Heart right ventricle (tissue), 16 donors: ENCODE data around the gene CAPZB. TPM values are rescaled to one million over a fixed set of nuclear protein-coding genes. Genes with fewer than 3 reads are reported as not detected.
A peak's percentile ranks its signal among the peaks of the same experiment; 100 is the strongest.

ENCODE experiments used
- ATAC-seq, 8 donors: fragments of 200-7000 bp; cut with Tn5 transposase; one replicate each; pipeline ENCODE4 v1.9.1; 2020; ENCODE audit warnings: mild to moderate bottlenecking in 8 of 8, moderate library complexity in 8 of 8, moderate number of reproducible peaks in 1 of 8
- DNase-seq, 2 donors: peaks; one replicate each; pipeline ENCODE4 v3.0.0-alpha.2; 2020
- H3K27ac ChIP-seq, 10 donors: fragments of 200-600 bp; sonication (generic) in 2 of 10; one replicate each; pipeline versions ENCODE4 v1.5.0 to v1.8.0; 2020 to 2022; ENCODE audit warnings: mild to moderate bottlenecking in 3 of 10
- H3K27me3 ChIP-seq, 7 donors: fragments of 200-600 bp; one replicate each; pipeline ENCODE4 v1.8.0; 2021 to 2022; ENCODE audit warnings: mild to moderate bottlenecking in 2 of 7
- H3K36me3 ChIP-seq, 9 donors: fragments of 200-600 bp; sonication (generic) in 1 of 9; one replicate each; pipeline versions ENCODE4 v1.5.0 to v1.8.0; 2020 to 2022; ENCODE audit warnings: mild to moderate bottlenecking in 2 of 9
- H3K4me1 ChIP-seq, 9 donors: fragments of 200-600 bp; sonication (generic) in 1 of 9; one replicate each; pipeline versions ENCODE4 v1.5.0 to v1.8.0; 2020 to 2022; ENCODE audit warnings: mild to moderate bottlenecking in 4 of 9
- H3K4me3 ChIP-seq, 10 donors: fragments of 200-600 bp; sonication (generic) in 2 of 10; one replicate each; pipeline versions ENCODE4 v1.5.0 to v1.8.0; 2020 to 2022; ENCODE audit warnings: mild to moderate bottlenecking in 7 of 10, moderate library complexity in 2 of 10
- H3K9me3 ChIP-seq, 11 donors: fragments of 200-600 bp in 10 of 11; sonication (generic) in 2 of 11; one replicate each; pipeline versions ENCODE4 v1.5.0 to v1.8.0; 2013 to 2022; ENCODE audit warnings: mild to moderate bottlenecking in 2 of 11, control low read depth in 1 of 11, moderate library complexity in 1 of 11
- WGBS, 2 donors: extraction: QIAGEN DNeasy Blood & Tissue Kit; methylation state at CpG; one replicate each; pipeline ENCODE4 v1.1.7; 2013; ENCODE audit warnings: inconsistent platforms in 1 of 2; 5-methylcytosine and 5-hydroxymethylcytosine counted together
- intact Hi-C, 10 donors: fragments of 100-400 bp; cut with DNase I; formaldehyde crosslinking; loops; one replicate each; pipeline versions ENCODE4 v1.11.1 to v1.14.2; 2022
- polyA plus RNA-seq, 2 donors: library from polyadenylated mRNA; stranded (reverse); fragments of 200-250 nt; gene quantifications; one replicate each; pipeline ENCODE4 v1.2.3, GENCODE V29; 2013
- total RNA-seq, 10 donors: library from RNA; stranded (reverse); fragmentation: NEBNext Ultra II Directional in 3 of 10; extraction: Animal tissue kit (Norgen Biotek cat#: 25700) in 3 of 10; gene quantifications; one replicate each; pipeline versions ENCODE4 v1.2.1 to v1.2.4, GENCODE V29; 2021 to 2023
- TF ChIP-seq, protein P1 (sequence below), 9 donors: fragments of 200-600 bp; sonication (generic) in 2 of 9; IDR thresholded peaks; one replicate each; pipeline versions ENCODE4 v1.5.0 to v1.8.0; 2021 to 2022; ENCODE audit warnings: antibody characterized with exemption in 9 of 9, mild to moderate bottlenecking in 5 of 9, moderate library complexity in 1 of 9
- donor health status: Arrhythmogenic right ventricular cardiomyopathy.
- donor health status: ischemic (EF 13 %, LVEDD 7.1; RV severe dilation, severe dysfunction).
- donor health status: healthy with polysubstance abuse.
- donor health status: DM: no; HTN: yes; CAD: no.
- donor health status: DM: no; HTN: no; CAD: no.
- donor health status: ischemic (EF 25% LVEDD 6.9; RV normal size, moderate dysfunction).
- donor health status: ischemic (EF 25% LVEDD 5.7; RV mildly dilated, moderate dysfunction).
- donor health status: healthy.
- donor health status: DM: yes; HTN: yes; CAD: no.
- donor health status: Ischemic cardiomyopathy.
- donor health status: ischemic (EF 35%, LVEDD 5.7; RV mildly dilated, moderate dysfunction).
- donor health status: nonischemic (EF 11% LVEDD 7.7; RV severe dilation, severe dysfunction).
- donor health status: DM: yes; HTN: yes; CAD: no.
- donor health status: PGD.
- donor health status: ischemic (EF 29% LVEDD 5.4; RV normal size, mild dysfunction).
- donor health status: nonischemic (EF 23%, LVEDD 6.1; RV moderate dilation, normal function).

CAPZB gene
- total and polyA plus RNA-seq, 12 donors: 158 to 307 (median 228) TPM

- intact Hi-C loops: no loop called here
- H3K9me3 ChIP-seq: no peaks in the 10 kb centered on the region
- 57 to 60% methylated on average over 9 of the region's 9 CpGs for WGBS, 2 donors
- ATAC-seq (no peak), DNase-seq (no peak)
- no peak overlapping the region for H3K4me3 ChIP-seq
- no peaks in the 10 kb centered on the region for H3K27me3 ChIP-seq
- peaks cover 52 to 100% (median 91%) of the 10 kb centered on the region in 9 donors for H3K4me1 ChIP-seq
- peaks cover 0 to 10% (median 0%) of the 10 kb centered on the region in 9 donors for H3K36me3 ChIP-seq
- TF ChIP-seq, protein P1, sequence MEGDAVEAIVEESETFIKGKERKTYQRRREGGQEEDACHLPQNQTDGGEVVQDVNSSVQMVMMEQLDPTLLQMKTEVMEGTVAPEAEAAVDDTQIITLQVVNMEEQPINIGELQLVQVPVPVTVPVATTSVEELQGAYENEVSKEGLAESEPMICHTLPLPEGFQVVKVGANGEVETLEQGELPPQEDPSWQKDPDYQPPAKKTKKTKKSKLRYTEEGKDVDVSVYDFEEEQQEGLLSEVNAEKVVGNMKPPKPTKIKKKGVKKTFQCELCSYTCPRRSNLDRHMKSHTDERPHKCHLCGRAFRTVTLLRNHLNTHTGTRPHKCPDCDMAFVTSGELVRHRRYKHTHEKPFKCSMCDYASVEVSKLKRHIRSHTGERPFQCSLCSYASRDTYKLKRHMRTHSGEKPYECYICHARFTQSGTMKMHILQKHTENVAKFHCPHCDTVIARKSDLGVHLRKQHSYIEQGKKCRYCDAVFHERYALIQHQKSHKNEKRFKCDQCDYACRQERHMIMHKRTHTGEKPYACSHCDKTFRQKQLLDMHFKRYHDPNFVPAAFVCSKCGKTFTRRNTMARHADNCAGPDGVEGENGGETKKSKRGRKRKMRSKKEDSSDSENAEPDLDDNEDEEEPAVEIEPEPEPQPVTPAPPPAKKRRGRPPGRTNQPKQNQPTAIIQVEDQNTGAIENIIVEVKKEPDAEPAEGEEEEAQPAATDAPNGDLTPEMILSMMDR (IDR thresholded peaks at IDR 0.05): no peak
- peak overlapping the region in 7 of 10 donors; percentile 25 to 90 (median 50) for H3K27ac ChIP-seq
Observed at GRCh38 chr1:19456968-19457441, 28.3 kb downstream of the CAPZB start.

- no peaks in the 10 kb centered on the region for H3K27me3 ChIP-seq
- H3K9me3 ChIP-seq: no peaks in the 10 kb centered on the region
- H3K36me3 ChIP-seq: no peaks in the 10 kb centered on the region
- WGBS, 2 donors: 78 to 85% methylated on average over 8 of the region's 8 CpGs
- TF ChIP-seq, protein P1 (IDR thresholded peaks at IDR 0.05): no peak
- peaks cover 60 to 100% (median 93%) of the 10 kb centered on the region in 9 donors for H3K4me1 ChIP-seq
- ATAC-seq (no peak), DNase-seq (no peak)
- no peak overlapping the region for H3K4me3 ChIP-seq
- peak overlapping the region in 9 of 10 donors; percentile 6 to 90 (median 53) for H3K27ac ChIP-seq
- intact Hi-C loops: no loop called here
Observed at GRCh38 chr1:19455353-19455752, 30.0 kb downstream of the CAPZB start.

DNA sequence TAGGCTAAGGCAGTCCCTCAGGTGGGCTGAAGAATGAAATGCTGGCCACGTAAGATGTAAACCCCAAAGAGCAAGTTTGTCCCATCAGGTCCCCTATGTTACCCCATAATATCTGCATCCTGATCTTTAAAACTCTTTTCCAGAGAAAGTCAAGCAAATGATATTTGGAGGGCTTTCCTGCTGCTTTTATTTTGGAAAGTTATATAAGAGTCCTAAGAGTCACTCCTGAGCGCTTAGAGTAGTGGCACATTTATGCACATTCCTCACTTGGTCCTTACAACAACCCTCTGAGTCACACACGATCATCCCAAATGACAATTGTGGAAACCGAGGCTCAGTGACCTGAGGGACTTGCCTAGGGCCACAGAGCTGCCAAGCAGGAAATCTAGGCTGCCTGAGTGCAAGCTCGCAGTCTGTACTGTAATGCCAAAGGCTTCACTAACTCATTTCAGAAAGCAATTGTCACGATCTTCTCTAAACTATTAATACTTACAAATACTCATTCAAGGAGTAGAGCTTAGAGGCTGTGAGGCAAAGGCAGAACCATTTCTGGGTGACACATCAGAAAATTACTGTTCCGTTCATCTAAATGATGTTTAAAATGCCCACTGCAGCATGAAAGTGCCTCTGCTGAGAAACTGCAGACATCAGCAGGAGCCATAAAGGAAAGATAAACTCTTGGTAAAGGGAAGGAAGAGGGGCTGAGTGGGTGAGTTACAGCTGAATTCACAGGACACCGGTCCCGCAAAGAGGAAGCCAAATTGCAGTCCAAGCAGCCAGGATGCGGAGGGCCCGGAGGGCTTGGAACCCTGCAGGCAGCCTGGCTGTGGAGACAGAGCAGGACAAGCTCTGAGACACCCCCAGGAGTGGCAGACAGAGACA lies 30.8 kb downstream of the CAPZB start:
- Histone ChIP-seq H3K4me3 (no peak overlapping the region), H3K27me3 (no peaks in the 10 kb centered on the region), H3K36me3 (no peaks in the 10 kb centered on the region), H3K9me3 (no peaks in the 10 kb centered on the region), H3K4me1 (peaks cover 62 to 100% (median 100%) of the 10 kb centered on the region in 9 donors), H3K27ac (peak overlapping the region in 9 of 10 donors; percentile 25 to 90 (median 53))
- 54% methylated on average over 11 of the region's 11 CpGs for WGBS, 2 donors
- DNase-seq (no peak), ATAC-seq (peak in 6 of 8 donors; percentile 9 to 54 (median 19))
- intact Hi-C loops: no loop called here
- TF ChIP-seq, protein P1 (IDR thresholded peaks at IDR 0.05): no peak

DNA sequence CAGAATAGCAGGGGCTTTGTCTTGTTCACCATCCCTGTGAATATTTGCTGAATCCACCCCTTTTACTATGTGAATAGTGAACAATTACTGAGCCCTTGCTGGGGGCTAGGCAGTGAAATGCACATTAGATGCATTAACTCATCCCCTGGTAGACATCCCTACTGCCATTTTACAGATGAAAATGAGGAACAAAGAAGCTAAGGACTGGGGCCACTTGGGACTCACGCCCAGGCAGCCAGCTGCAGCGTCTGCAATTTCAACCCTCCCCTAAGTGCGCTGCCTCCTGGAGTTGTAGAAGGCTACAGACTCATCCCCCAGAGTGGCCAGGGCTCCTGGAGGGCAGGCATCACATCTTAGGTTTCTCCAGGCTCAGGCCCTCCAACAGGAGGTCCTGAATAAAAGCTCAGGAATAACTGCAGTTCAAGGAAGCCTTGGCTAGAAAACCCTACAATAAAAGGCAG lies 31.6 kb downstream of the CAPZB start:
- 51 to 65% methylated on average over 3 of the region's 3 CpGs for WGBS, 2 donors
- DNase-seq (no peak), ATAC-seq (peak in 1 of 8 donors; percentile 11)
- Histone ChIP-seq H3K4me1 (peaks cover 65 to 100% (median 100%) of the 10 kb centered on the region in 9 donors), H3K27ac (peak overlapping the region in 9 of 10 donors; percentile 46 to 90 (median 69)), H3K36me3 (no peaks in the 10 kb centered on the region), H3K9me3 (no peaks in the 10 kb centered on the region), H3K27me3 (no peaks in the 10 kb centered on the region), H3K4me3 (no peak overlapping the region)
- TF ChIP-seq, protein P1 (IDR thresholded peaks at IDR 0.05): no peak
- intact Hi-C loops: no loop called here
